EL (cell line): ENCODE data around the gene ZMAT3.
A peak's percentile ranks its signal among the peaks of the same experiment; 100 is the strongest.

ENCODE experiments used
- DNase-seq: peaks from one replicate; pipeline ENCODE4 v3.0.0-alpha.2; 2016

ZMAT3 gene

GRCh38 chr3:179018808-179019207, 52.8 kb downstream of the ZMAT3 start:
- DNase-seq = no peak

- no peak for DNase-seq
Measured at GRCh38 chr3:179016979-179017670, 54.5 kb downstream of the ZMAT3 start.

- peak; percentile 80 for DNase-seq
Measured at GRCh38 chr3:179015551-179016020, 56.0 kb downstream of the ZMAT3 start.

- DNase-seq = no peak
Measured at GRCh38 chr3:179005706-179006105, 65.9 kb downstream of the ZMAT3 start.

- no peak for DNase-seq
Measured at GRCh38 chr3:179005213-179005612, 66.4 kb downstream of the ZMAT3 start.

GRCh38 chr3:179000659-179001058, 71.0 kb downstream of the ZMAT3 start:
- no peak for DNase-seq

GRCh38 chr3:179000144-179000543, 71.5 kb downstream of the ZMAT3 start:
- DNase-seq = peak; percentile 12

- DNase-seq = no peak
Measured at GRCh38 chr3:178996399-178996798, 75.2 kb downstream of the ZMAT3 start.

GRCh38 chr3:178990293-178990692, 81.3 kb downstream of the ZMAT3 start:
- DNase-seq = no peak

GRCh38 chr3:178989821-178990220, 81.8 kb downstream of the ZMAT3 start:
- no peak for DNase-seq

GRCh38 chr3:178987745-178988144, 83.9 kb downstream of the ZMAT3 start:
- no peak for DNase-seq

GRCh38 chr3:178986456-178986855, 85.2 kb downstream of the ZMAT3 start:
- DNase-seq = no peak

- DNase-seq = no peak
Measured at GRCh38 chr3:178982137-178982536, 89.5 kb downstream of the ZMAT3 start.

GRCh38 chr3:178975320-178975719, 96.3 kb downstream of the ZMAT3 start:
- no peak for DNase-seq

GRCh38 chr3:178971614-178972013, 100.0 kb downstream of the ZMAT3 start:
- peak; percentile 14 for DNase-seq

- DNase-seq = no peak
Measured at GRCh38 chr3:178969004-178969700, 102.5 kb downstream of the ZMAT3 start.
